Neural cell (in vitro differentiated cells): ENCODE measurements around the gene IDI1. TPM values are rescaled to one million over a fixed set of nuclear protein-coding genes. Genes with fewer than 3 reads are reported as not detected.

Experiments used
- H2AFZ ChIP-seq: fragments of 200-600, 300-800 bp; sonication (generic), shearing (Covaris generic); 2 replicates; pipeline ENCODE4 v1.6.0; 2014; ENCODE audit warnings: low read depth, mild to moderate bottlenecking, antibody characterized with exemption, low read length, moderate library complexity
- H3F3A ChIP-seq: fragments of 200-600 bp; shearing (Covaris generic); 2 replicates; pipeline ENCODE4 v1.6.1; 2016; ENCODE audit warnings: mild to moderate bottlenecking, moderate library complexity, mixed read lengths, antibody characterized with exemption, low read length; ENCODE audit not compliant: insufficient read depth, poor library complexity, severe bottlenecking
- H3K27ac ChIP-seq: fragments of 200-600, 300-800 bp; sonication (generic), shearing (Covaris generic); 2 replicates; pipeline ENCODE4 v1.5.1; 2014; ENCODE audit warnings: mild to moderate bottlenecking, low read length, moderate library complexity
- H3K27me3 ChIP-seq: fragments of 300-800, 200-600 bp; sonication (generic), shearing (Covaris generic); 2 replicates; pipeline ENCODE4 v1.6.0; 2014; ENCODE audit warnings: mild to moderate bottlenecking, low read depth, low read length, moderate library complexity; ENCODE audit not compliant: insufficient read depth
- H3K36me3 ChIP-seq: fragments of 300-800, 200-600 bp; sonication (generic), shearing (Covaris generic); 2 replicates; pipeline ENCODE4 v1.5.1; 2014; ENCODE audit warnings: mild to moderate bottlenecking, antibody characterized with exemption, low read length, moderate library complexity; ENCODE audit not compliant: insufficient read depth
- H3K4me2 ChIP-seq: fragments of 300-800, 200-600 bp; sonication (generic), shearing (Covaris generic); 2 replicates; pipeline ENCODE4 v1.6.0; 2014; ENCODE audit warnings: mild to moderate bottlenecking, low read length
- H3K4me3 ChIP-seq: fragments of 300-800, 200-600 bp; sonication (generic), shearing (Covaris generic); 2 replicates; pipeline ENCODE4 v1.5.1; 2014; ENCODE audit warnings: mild to moderate bottlenecking, low read length, moderate library complexity
- H3K79me2 ChIP-seq: fragments of 200-600 bp; shearing (Covaris generic); replicated peaks from 2 replicates; pipeline ENCODE4 v1.6.0; 2014; ENCODE audit warnings: mild to moderate bottlenecking, low read length, moderate library complexity; ENCODE audit not compliant: insufficient read depth
- H3K9ac ChIP-seq: fragments of 300-800, 200-600 bp; sonication (generic), shearing (Covaris generic); 2 replicates; pipeline ENCODE4 v1.6.1; 2016; ENCODE audit warnings: mild to moderate bottlenecking, low read length, mixed read lengths
- H3K9me2 ChIP-seq: fragments of 200-600 bp; shearing (Covaris generic); 2 replicates; pipeline ENCODE4 v1.6.1; 2016; ENCODE audit warnings: mild to moderate bottlenecking, low read length, mixed read lengths; ENCODE audit not compliant: insufficient read depth
- H3K9me3 ChIP-seq: fragments of 200-600, 300-800 bp; sonication (generic), shearing (Covaris generic); 2 replicates; pipeline ENCODE4 v1.6.1; 2016; ENCODE audit warnings: mild to moderate bottlenecking, mixed run types, low read length, moderate library complexity, mixed read lengths
- H4K20me1 ChIP-seq: fragments of 200-600 bp; shearing (Covaris generic); 2 replicates; pipeline ENCODE4 v1.6.1; 2016; ENCODE audit warnings: mild to moderate bottlenecking, mixed run types; ENCODE audit not compliant: insufficient read depth
- EP300 ChIP-seq: fragments of 450-650 bp; conservative IDR thresholded peaks from 2 replicates; pipeline ENCODE4 v1.6.1; 2014; ENCODE audit warnings: antibody characterized with exemption, mild to moderate bottlenecking, moderate library complexity; ENCODE audit not compliant: poor library complexity, severe bottlenecking
- EZH2 ChIP-seq: fragments of 200-600, 300-800 bp; shearing (Covaris generic), sonication (generic); IDR thresholded peaks from 2 replicates; pipeline ENCODE4 v1.6.1; 2014; ENCODE audit warnings: antibody characterized with exemption, low read length, borderline replicate concordance, mild to moderate bottlenecking; ENCODE audit not compliant: insufficient read depth, poor library complexity, severe bottlenecking
- MXI1 ChIP-seq: fragments of 450-650 bp; conservative IDR thresholded peaks from 2 replicates; pipeline ENCODE4 v1.6.1; 2014; ENCODE audit warnings: antibody characterized with exemption, mild to moderate bottlenecking; ENCODE audit not compliant: poor library complexity, severe bottlenecking
- POLR2AphosphoS5 ChIP-seq: IDR thresholded peaks from 2 replicates; pipeline ENCODE4 v1.6.1; 2012
- RAD21 ChIP-seq: fragments of 450-650 bp; conservative IDR thresholded peaks from 2 replicates; pipeline ENCODE4 v1.6.1; 2014; ENCODE audit warnings: antibody characterized with exemption, mild to moderate bottlenecking, moderate library complexity
- SMC3 ChIP-seq: fragments of 450-650 bp; conservative IDR thresholded peaks from 2 replicates; pipeline ENCODE4 v1.6.1; 2014; ENCODE audit warnings: antibody characterized with exemption, mild to moderate bottlenecking, moderate library complexity; ENCODE audit not compliant: poor library complexity
- TAF1 ChIP-seq: IDR thresholded peaks from 2 replicates; pipeline ENCODE4 v1.6.1; 2012; ENCODE audit warnings: low read depth
- polyA plus RNA-seq: library from polyadenylated mRNA; depleted of rRNA; stranded (reverse); fragments of >200 nt; gene quantifications from 2 replicates; pipeline ENCODE4 v1.2.3, GENCODE V29; 2014
- TF ChIP-seq, protein P1 (sequence below): IDR thresholded peaks from 2 replicates; pipeline ENCODE4 v1.6.1; 2012; ENCODE audit warnings: borderline replicate concordance
- TF ChIP-seq, protein P2 (sequence below): fragments of 450-650 bp; IDR thresholded peaks from 2 replicates; pipeline ENCODE4 v1.5.1; 2014; ENCODE audit warnings: antibody characterized with exemption, mild to moderate bottlenecking, moderate library complexity; ENCODE audit not compliant: poor library complexity, severe bottlenecking

Gene IDI1
- polyA plus RNA-seq, 1 donor from 2014 or later: 307 TPM

DNA sequence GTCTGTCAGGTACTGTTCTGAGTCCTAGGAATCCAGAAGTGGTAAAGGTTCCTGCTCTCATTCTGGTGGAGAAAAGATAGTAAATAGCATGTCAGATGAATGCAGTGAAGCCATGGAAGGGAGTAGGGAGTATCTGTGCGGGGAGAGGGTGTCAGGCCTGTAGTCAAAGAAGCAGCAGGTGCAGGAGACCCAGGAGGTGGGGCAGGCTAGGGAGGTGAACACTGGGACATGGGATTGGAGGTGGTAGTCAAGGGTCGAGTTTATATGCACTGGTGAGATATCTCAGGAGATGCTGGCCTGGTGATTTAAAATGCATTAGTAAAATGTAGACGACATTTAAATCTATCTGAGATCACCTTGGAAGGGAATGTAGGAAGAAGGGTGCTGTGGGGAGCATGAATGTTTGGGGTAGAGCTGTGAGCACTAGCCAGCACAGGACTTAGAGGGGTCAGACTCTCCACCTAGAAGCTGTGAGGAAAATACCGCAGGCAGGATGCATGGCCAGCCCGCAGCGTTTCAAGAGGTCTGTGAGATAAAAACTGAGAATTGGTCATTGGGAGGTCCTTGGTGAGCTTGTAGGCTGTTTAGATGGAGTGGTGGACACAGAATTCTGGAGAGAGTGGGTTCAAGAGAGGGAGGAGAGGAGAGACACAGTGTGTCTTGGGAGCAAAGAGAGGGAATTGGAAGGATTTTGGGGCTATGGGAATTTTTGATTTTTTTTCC lies 53.9 kb downstream of the IDI1 start:
- Histone ChIP-seq H3K9ac (no peak overlapping the region), H3K9me3 (no peaks in the 10 kb centered on the region), H3K27me3 (no peaks in the 10 kb centered on the region), H3K9me2 (no peaks in the 10 kb centered on the region), H3K27ac (no peak overlapping the region), H3K36me3 (peaks cover 5% of the 10 kb centered on the region), H3K4me2 (no peak overlapping the region), H3K79me2 (peaks cover 17% of the 10 kb centered on the region), H2AFZ (no peak overlapping the region), H3K4me3 (no peak overlapping the region), H3F3A (no peaks in the 10 kb centered on the region), H4K20me1 (no peaks in the 10 kb centered on the region)
- no peak for TF ChIP-seq TAF1
- TF ChIP-seq EP300: no peak

- Histone ChIP-seq H3K9me2 (no peaks in the 10 kb centered on the region), H4K20me1 (no peaks in the 10 kb centered on the region), H3K27ac (no peak overlapping the region), H2AFZ (no peak overlapping the region), H3K27me3 (no peaks in the 10 kb centered on the region), H3K79me2 (peaks cover 34% of the 10 kb centered on the region), H3K4me2 (no peak overlapping the region), H3K9me3 (no peaks in the 10 kb centered on the region), H3K4me3 (no peak overlapping the region), H3F3A (no peaks in the 10 kb centered on the region), H3K36me3 (peaks cover 5% of the 10 kb centered on the region), H3K9ac (no peak overlapping the region)
- no peak for TF ChIP-seq MXI1
- TF ChIP-seq, protein P1, sequence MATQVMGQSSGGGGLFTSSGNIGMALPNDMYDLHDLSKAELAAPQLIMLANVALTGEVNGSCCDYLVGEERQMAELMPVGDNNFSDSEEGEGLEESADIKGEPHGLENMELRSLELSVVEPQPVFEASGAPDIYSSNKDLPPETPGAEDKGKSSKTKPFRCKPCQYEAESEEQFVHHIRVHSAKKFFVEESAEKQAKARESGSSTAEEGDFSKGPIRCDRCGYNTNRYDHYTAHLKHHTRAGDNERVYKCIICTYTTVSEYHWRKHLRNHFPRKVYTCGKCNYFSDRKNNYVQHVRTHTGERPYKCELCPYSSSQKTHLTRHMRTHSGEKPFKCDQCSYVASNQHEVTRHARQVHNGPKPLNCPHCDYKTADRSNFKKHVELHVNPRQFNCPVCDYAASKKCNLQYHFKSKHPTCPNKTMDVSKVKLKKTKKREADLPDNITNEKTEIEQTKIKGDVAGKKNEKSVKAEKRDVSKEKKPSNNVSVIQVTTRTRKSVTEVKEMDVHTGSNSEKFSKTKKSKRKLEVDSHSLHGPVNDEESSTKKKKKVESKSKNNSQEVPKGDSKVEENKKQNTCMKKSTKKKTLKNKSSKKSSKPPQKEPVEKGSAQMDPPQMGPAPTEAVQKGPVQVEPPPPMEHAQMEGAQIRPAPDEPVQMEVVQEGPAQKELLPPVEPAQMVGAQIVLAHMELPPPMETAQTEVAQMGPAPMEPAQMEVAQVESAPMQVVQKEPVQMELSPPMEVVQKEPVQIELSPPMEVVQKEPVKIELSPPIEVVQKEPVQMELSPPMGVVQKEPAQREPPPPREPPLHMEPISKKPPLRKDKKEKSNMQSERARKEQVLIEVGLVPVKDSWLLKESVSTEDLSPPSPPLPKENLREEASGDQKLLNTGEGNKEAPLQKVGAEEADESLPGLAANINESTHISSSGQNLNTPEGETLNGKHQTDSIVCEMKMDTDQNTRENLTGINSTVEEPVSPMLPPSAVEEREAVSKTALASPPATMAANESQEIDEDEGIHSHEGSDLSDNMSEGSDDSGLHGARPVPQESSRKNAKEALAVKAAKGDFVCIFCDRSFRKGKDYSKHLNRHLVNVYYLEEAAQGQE: no peak
- TF ChIP-seq SMC3: no peak
- TF ChIP-seq TAF1: no peak
- TF ChIP-seq RAD21: no peak
- TF ChIP-seq POLR2AphosphoS5: no peak
- no peak for TF ChIP-seq EP300
- TF ChIP-seq EZH2: no peak
- TF ChIP-seq, protein P2, sequence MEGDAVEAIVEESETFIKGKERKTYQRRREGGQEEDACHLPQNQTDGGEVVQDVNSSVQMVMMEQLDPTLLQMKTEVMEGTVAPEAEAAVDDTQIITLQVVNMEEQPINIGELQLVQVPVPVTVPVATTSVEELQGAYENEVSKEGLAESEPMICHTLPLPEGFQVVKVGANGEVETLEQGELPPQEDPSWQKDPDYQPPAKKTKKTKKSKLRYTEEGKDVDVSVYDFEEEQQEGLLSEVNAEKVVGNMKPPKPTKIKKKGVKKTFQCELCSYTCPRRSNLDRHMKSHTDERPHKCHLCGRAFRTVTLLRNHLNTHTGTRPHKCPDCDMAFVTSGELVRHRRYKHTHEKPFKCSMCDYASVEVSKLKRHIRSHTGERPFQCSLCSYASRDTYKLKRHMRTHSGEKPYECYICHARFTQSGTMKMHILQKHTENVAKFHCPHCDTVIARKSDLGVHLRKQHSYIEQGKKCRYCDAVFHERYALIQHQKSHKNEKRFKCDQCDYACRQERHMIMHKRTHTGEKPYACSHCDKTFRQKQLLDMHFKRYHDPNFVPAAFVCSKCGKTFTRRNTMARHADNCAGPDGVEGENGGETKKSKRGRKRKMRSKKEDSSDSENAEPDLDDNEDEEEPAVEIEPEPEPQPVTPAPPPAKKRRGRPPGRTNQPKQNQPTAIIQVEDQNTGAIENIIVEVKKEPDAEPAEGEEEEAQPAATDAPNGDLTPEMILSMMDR: no peak
Measured at GRCh38 chr10:992871-993270, 56.0 kb downstream of the IDI1 start.
